Measurements from ENCODE around the gene BFAR. TPM values are rescaled to one million over a fixed set of nuclear protein-coding genes. Genes with fewer than 3 reads are reported as not detected.

The BFAR gene, protein sequence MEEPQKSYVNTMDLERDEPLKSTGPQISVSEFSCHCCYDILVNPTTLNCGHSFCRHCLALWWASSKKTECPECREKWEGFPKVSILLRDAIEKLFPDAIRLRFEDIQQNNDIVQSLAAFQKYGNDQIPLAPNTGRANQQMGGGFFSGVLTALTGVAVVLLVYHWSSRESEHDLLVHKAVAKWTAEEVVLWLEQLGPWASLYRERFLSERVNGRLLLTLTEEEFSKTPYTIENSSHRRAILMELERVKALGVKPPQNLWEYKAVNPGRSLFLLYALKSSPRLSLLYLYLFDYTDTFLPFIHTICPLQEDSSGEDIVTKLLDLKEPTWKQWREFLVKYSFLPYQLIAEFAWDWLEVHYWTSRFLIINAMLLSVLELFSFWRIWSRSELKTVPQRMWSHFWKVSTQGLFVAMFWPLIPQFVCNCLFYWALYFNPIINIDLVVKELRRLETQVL
- total RNA-seq, result 100 to 1,000 TPM; 151 to 159 TPM

DNA sequence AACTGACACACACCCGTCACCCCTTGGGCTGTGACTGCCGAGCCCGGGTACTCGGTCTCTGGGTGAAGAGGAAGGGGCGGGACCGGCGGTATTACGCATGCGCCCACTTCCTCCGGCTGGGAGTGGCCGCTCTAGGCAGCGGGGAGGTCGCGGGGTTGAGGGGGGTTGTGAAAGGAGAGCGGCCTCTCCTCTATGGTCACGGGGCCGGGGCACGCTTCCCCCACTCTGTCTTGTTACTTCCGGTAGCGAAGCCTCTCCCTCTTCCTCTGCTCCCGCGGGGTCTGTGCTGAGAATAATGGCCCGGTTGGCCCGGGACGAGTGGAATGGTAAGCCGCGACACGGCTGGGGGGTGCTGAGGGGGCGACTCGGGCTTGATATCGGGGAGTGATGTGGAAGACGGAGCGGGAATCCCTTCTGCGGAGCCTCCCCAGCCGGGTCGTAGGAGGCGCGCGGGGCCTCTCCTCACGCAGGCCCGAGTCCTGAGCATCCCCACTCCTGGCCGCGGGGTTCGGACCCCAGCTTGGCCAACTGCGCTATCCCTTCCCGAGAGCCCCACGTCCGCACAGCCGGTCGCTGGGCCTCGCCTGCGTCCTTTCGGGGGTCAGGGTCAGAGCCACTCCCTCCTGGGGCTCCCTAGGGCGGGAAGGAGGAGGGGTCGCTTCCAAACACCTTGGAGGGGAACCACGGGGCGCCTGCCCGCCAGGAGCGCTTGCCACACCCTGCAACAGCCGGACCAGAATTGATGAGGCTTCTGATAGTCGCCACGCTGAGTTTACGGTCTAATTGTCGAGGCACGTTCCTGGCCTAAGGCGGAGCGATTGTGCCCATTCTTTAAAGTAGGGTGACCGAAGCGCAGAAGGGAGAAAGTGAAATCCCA is at the start of gene BFAR:
Gene BFAR, plus strand, starts transcription at position 259 of the 877 bp plus-strand sequence. CDS start 11,396 bp downstream, outside the sequence.

DNA sequence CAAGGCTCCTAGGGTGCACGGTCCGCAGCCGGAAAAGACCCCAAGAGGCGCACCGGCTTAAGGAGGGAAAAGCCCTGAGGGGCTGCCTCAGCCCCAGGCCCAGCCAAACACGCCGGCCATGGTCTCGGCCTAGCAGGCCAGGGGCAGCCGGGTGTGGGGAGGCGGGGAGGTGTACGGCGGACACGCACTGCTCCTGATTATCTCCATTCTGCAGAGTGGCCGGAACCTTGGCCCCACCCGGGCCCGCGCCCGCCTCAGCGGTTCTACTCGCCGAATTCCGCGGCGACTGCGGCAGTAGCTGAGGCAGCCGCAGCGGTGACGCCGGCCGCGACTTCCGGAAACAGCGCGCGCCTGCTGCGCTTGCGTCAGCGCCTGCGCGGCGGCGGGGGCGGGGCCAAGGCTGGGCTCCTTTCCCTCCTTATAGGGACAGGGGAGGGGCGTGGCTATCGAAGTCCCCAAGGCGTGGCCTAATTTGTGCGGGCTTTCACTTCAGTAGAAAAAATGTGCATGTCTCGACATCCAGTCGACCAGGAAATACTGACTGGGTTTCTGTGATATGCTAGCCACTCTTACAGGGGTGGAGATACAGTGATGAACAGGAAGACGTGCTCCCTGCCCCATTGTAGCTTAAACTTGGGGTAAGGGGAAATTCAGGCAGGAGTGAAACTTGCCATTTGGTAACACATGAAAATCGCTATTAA is 2.7 kb upstream of the BFAR start, which contains the start of gene PARN:
Gene PARN, minus strand, starts transcription at position 342 of the 701 bp plus-strand sequence. Its CDS starts 135 bp downstream, at position 207.

DNA sequence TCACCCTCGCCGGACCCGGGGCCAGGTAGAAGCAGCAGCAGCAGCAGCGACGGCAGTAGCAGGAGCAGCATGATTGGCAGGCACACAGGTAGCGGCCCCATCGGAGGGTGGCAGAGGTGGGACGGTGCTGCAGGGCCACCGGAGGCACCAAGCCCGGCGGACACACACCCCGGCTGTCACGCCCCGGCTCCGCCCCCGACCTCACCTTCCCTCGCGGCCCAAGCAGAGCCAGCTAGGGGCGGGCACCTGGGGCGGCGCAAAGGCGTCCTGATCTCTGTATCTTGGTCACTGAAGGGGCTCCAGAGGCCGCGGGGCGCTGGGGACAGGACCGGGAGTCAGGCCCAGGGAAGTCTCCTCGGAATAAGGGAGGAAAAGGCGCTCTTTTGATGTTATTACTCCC is 61.4 kb downstream of the BFAR start, which contains the start of gene PLA2G10:
Gene PLA2G10, minus strand, starts transcription at position 180 of the 400 bp plus-strand sequence. Its CDS starts 79 bp downstream, at position 101.

DNA sequence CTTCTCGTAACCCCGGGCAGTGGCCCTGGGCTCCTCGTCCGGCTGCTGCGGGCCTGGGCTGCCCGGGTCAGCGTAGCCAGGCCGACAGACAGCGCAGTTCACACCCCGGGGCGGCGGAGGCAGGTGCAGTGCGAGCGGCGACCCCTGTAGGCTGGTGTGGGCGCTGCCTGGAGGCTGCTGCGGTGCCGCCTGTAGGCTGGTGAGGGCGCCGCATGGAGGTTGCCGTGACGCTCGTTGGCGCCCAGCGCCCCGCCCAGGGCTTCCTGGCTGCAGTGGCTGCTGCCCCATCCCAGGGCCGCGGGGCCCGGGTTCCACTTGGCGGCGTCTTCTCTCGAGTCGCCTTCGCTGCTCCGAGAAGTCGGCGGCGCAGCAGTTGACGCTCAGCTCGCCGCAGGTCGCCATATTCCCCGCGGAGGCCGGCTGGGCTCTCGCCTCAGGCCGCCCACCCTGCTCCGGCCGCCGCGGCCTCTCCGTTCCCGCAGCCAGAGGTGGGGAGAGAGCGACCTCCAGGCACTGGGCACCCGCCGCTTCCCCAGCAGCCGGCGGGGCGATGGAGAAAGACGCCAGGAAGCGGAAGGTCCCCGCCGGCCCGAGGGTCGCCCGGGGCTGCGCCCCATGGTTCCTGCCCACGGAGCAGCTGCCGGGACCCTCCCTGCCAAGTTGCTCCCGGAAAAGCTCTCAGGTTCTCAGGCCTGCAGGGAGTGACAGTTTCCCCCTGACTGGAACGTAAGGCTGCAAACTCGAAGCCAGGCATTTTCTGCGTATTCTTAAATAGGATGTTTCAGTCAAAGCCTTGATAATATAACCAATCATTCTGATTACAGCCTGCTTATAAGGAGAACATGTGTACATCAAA is 70.6 kb downstream of the BFAR start, which contains the start of gene NPIPA3:
Gene NPIPA3, plus strand, starts transcription at position 256 of the 856 bp plus-strand sequence. CDS start 5,533 bp downstream, outside the sequence.

Small RNAs within 50 kb of the gene (small RNA-seq; reads per million reads assigned to genes)
- gene RN7SL274P (0 reads per million in 2 donors), gene RNU7-125P (0 reads per million in 2 donors)

Other genes starting within 250 kb of the BFAR start
- gene PARN, start 2.7 kb upstream of the BFAR start, total RNA-seq, result 10 to 100 TPM; 43.3 to 46.5 TPM
- not detected for gene PLA2G10, start 61.4 kb downstream of the BFAR start, total RNA-seq
- not detected for gene NPIPA3, start 70.5 kb downstream of the BFAR start, total RNA-seq
- gene NPIPA2, start 109.6 kb downstream of the BFAR start, total RNA-seq, result not detected
- gene NOMO1, start 200.8 kb downstream of the BFAR start, total RNA-seq, result 10 to 100 TPM; 65.0 to 91.6 TPM